Sigmoid colon (tissue), 4 donors: ENCODE measurements around the gene TSR3.

Experiments used
- CTCF ChIP-seq, 4 experiments: fragments of 450-650 bp in 3 of 4; fragments of 200-600 bp in 1 of 4; IDR thresholded peaks; one replicate each; pipeline ENCODE4 v1.5.1; 2016 to 2019; ENCODE audit warnings: antibody characterized with exemption in 4 of 4, mild to moderate bottlenecking in 3 of 4, moderate library complexity in 2 of 4
- EP300 ChIP-seq, 4 donors: sonication (generic); formaldehyde crosslinking; IDR thresholded peaks; one replicate each; pipeline ENCODE4 v1.6.1; 2017; ENCODE audit warnings: antibody characterized with exemption in 4 of 4
- POLR2A ChIP-seq, 2 donors: fragments of 450-650 bp; IDR thresholded peaks; one replicate each; pipeline ENCODE4 v1.6.1; 2016; ENCODE audit warnings: antibody characterized with exemption in 2 of 2, mild to moderate bottlenecking in 2 of 2, moderate library complexity in 2 of 2
- POLR2AphosphoS5 ChIP-seq, 4 donors: sonication (generic); formaldehyde crosslinking; IDR thresholded peaks; one replicate each; pipeline ENCODE4 v1.6.1; 2017; ENCODE audit warnings: antibody characterized with exemption in 4 of 4

DNA sequence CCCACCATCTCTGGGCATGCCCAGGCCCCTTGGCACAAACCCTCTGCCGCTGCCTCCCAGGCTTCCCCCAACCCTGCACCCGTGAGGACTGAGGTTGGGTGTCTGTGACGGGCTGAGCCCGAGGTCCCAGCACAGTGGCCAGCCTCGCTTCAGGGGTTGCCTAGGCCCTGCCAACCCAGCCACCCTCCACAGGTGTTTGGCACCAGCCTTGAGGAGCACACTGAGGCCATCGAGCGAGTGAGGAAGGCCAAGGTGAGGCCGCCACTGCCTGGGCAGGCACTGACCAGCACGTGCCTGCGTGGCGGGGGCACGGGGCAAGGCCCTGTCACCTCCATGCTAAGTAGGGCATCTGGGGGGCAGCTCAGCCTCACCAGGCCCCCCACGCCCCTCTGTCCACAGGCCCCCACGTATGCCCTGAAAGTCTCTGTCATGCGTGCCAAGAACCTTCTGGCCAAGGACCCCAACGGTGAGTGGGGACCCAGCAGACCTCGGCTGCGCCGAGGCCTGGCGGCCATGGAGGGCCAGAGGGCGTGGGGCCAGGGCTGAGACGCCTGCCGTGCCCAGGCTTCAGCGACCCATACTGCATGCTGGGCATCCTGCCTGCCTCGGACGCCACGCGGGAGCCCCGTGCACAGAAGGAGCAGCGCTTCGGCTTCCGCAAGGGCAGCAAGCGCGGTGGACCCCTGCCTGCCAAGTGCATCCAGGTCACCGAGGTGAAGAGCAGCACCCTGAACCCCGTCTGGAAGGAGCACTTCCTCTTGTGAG lies 10.8 kb downstream of the TSR3 start:
- TF ChIP-seq CTCF (IDR thresholded peaks at IDR 0.05) (no peak), EP300 (IDR thresholded peaks at IDR 0.05) (no peak), POLR2AphosphoS5 (IDR thresholded peaks at IDR 0.05) (no peak), POLR2A (IDR thresholded peaks at IDR 0.05) (no peak)
